ENCODE measurements around the gene CPEB4. TPM values are rescaled to one million over a fixed set of nuclear protein-coding genes. Genes with fewer than 3 reads are reported as not detected.

Gene CPEB4
- total RNA-seq, 1 donor from 2014 or later = 19.5 TPM

GRCh38 chr5:173864126-173865050 is 23.8 kb upstream of the CPEB4 start:
- DNase-seq (ENCODE audit: low spot score) = no peak
- Mint-ChIP-seq H3K9me3 (ENCODE audit: unreplicated experiment) (no peaks in the 10 kb centered on the region), H3K4me3 (ENCODE audit: unreplicated experiment) (no peak overlapping the region), H3K4me1 (ENCODE audit: unreplicated experiment) (peaks cover 32% of the 10 kb centered on the region), H3K36me3 (ENCODE audit: low read depth, unreplicated experiment) (peaks cover 3% of the 10 kb centered on the region), H3K27me3 (ENCODE audit: unreplicated experiment) (peaks cover 5% of the 10 kb centered on the region), H3K27ac (ENCODE audit: unreplicated experiment) (no peak overlapping the region)
- TF ChIP-seq CTCF (IDR thresholded peaks at IDR 0.05; ENCODE audit: unreplicated experiment) = no peak

- TF ChIP-seq CTCF (IDR thresholded peaks at IDR 0.05; ENCODE audit: unreplicated experiment) = no peak
- Mint-ChIP-seq H3K36me3 (ENCODE audit: low read depth, unreplicated experiment) (peaks cover 3% of the 10 kb centered on the region), H3K27me3 (ENCODE audit: unreplicated experiment) (peaks cover 5% of the 10 kb centered on the region), H3K4me1 (ENCODE audit: unreplicated experiment) (peaks cover 18% of the 10 kb centered on the region), H3K4me3 (ENCODE audit: unreplicated experiment) (no peak overlapping the region), H3K27ac (ENCODE audit: unreplicated experiment) (no peak overlapping the region), H3K9me3 (ENCODE audit: unreplicated experiment) (no peaks in the 10 kb centered on the region)
- no peak for DNase-seq (ENCODE audit: low spot score)
These were observed 21.8 kb upstream of the CPEB4 start for GRCh38 chr5:173866243-173866857.

GRCh38 chr5:173866858-173867679 is 21.1 kb upstream of the CPEB4 start:
- Mint-ChIP-seq H3K27me3 (ENCODE audit: unreplicated experiment) (peaks cover 5% of the 10 kb centered on the region), H3K36me3 (ENCODE audit: low read depth, unreplicated experiment) (peaks cover 3% of the 10 kb centered on the region), H3K9me3 (ENCODE audit: unreplicated experiment) (no peaks in the 10 kb centered on the region), H3K4me3 (ENCODE audit: unreplicated experiment) (no peak overlapping the region), H3K27ac (ENCODE audit: unreplicated experiment) (no peak overlapping the region), H3K4me1 (ENCODE audit: unreplicated experiment) (peaks cover 15% of the 10 kb centered on the region)
- no peak for TF ChIP-seq CTCF (IDR thresholded peaks at IDR 0.05; ENCODE audit: unreplicated experiment)
- DNase-seq (ENCODE audit: low spot score) = no peak

GRCh38 chr5:173868096-173868880 is 19.9 kb upstream of the CPEB4 start:
- TF ChIP-seq CTCF (IDR thresholded peaks at IDR 0.05; ENCODE audit: unreplicated experiment) = no peak
- Mint-ChIP-seq H3K27me3 (ENCODE audit: unreplicated experiment) (peaks cover 5% of the 10 kb centered on the region), H3K4me1 (ENCODE audit: unreplicated experiment) (peaks cover 12% of the 10 kb centered on the region), H3K9me3 (ENCODE audit: unreplicated experiment) (no peaks in the 10 kb centered on the region), H3K36me3 (ENCODE audit: low read depth, unreplicated experiment) (peaks cover 3% of the 10 kb centered on the region), H3K27ac (ENCODE audit: unreplicated experiment) (peak overlapping the region; percentile 46), H3K4me3 (ENCODE audit: unreplicated experiment) (no peak overlapping the region)
- DNase-seq (ENCODE audit: low spot score) = no peak

Measured in endothelial cell (in vitro differentiated cells).